Hematopoietic multipotent progenitor cell treated with erythropoietin and hydrocortisone succinate and interleukin-3 and kit ligand, for 6 days (in vitro differentiated cells): ENCODE data around the gene VPS29.
"Not testable (repeated sequence)": the region's sequence is repeated elsewhere in the genome, so short reads cannot be mapped to it uniquely, and the experiment has no call there.

Experiments
- DNase-seq: peaks from one replicate; pipeline ENCODE4 v3.0.0-alpha.2; 2015

The VPS29 gene

DNA sequence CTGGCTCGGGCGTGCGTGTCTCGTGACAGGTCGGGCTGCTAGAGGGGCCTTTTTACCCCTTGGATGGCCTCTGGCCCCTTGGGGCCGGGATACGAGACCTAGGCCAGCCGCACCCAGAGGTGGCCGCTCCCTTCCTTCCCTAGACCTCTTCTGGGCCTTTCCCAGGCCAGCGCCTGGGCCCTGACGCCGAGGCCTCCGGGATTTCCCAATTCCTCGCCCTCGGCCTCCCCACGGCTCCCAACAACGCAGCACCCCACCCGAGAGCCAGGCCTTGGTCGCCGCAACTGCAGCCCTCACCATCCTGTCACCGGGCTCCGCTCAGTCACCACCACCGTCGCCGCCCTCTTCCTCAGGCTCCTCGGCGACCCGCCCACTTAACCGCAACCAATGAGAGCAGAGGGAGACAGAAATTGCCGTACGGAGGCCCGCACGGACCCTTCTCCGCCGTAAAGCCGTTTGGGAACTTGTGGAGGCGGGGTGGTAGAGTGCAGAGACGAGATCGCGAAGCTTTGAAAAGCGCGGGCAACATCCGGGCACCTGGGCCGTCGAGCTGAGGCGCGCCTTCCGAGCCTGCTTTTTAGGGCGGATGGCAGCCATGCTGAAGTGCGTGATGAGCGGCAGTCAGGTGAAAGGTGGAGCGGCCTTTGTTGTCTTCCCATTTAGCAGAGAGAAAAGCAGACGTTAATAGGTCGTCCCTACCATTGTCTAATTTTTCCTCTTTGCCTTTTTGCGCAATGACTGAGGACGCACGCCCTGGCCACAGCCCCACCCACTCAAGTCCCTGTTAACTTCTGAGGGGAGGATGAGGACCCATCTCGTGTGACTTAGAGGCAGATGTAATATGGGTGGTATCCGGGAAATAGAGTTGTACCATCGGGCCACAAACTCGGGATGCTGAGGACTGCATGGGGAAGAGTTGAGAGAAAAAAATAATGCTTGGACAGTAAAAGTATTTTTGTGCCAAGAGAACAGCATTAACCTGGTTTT is at the start of gene VPS29, which contains the start of gene RAD9B:
Gene VPS29 (minus strand): TSS at position 360 of the 987 bp plus-strand sequence. CDS start 60 bp downstream, at position 300.
Gene RAD9B (plus strand): TSS at position 580 of the 987 bp plus-strand sequence. CDS start 7 bp downstream, at position 587.
- DNase-seq = peak; percentile 99

DNA sequence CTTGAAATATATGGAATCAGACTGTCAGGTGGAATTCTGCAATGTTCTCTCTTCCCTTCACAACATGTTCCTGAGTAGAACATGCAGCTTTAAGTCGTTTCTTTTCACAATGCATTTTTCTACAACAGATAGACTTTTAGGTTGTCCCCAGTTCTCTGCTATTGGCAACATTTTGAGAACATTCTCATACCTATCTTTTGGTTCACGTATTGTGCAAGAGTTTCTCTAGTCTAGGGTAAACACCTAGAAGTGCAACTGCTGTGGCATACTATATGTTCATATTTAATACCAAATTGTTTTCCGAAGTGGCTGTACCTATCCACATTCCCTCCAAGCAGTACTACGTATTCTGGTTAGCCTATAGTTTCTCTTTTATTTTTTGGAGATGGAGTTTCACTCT is 49.1 kb upstream of the VPS29 start:
- DNase-seq = no peak

DNA sequence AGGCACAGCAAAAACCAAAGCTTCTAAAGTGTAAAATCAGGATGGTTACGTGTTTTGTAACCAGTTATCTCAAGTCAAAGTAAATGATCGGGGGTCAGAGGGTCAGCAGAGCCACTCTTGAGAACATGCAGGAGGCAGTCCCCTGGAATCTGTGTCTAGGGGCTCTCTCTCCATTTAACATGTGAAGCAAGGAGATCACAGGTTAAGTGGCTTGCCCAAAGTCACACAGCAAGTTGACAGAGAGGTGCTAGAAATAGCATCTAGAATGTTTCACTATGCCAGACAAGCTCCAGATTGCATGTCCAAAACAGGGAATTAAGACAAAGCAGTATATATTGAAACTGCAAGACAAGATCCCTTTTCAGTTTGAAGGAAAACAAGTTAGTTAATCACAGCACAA is 47.8 kb upstream of the VPS29 start:
- no peak for DNase-seq

DNA sequence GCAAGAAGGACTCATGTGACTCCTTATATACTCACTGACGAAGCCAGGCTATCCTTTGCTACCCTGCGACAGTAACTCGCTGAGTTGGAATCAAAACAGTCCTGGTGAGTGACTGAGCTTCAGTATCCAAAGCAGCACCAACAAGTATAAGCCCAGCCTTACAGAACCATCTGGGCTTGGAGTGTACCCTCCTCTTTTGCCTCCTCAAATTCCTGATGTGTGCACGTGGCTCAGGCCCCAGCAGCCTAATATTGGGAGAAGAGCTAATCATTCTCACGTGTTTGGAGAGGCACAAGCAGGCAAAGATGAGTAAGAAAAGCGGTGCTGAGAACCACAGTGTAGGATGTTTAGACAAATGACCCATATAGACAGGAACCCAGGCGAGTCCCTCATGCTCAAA is 46.8 kb upstream of the VPS29 start:
- no peak for DNase-seq

DNA sequence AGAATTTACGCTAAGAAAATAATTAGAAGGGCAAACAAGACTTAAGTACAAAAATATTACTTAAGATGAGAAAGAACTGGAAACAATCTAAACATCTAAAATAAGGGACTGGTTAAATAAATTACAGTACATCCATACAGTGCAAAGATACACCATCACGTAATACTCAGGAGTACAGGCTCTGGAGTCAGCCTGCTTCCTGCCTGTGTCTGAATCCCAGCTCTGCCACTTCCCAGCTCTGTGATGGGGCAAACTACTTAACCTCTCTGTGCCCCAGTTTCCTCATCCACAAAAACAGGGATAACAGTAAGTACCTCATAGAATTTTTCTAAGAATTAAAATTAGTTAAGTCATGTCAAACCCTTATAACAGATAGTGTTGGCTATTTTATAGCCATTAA is 45.2 kb upstream of the VPS29 start:
- no peak for DNase-seq

DNA sequence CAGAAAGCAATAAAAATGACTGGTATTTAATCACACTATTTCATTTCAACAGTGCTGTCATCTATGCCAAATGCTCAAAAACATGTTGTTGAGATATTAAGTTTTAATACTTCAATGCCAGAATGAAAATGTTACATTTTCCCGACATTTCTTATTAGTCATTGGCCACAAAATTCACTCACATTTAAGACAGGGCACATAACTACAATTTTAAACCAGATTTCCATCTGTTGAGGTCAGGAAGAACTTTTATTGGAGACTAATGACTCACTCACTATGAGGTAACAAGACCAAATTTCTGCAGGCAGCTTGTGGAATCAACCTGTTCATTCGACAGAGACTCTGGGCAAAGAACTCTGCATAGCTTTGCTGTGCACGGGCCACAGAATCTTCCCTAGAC is 44.4 kb upstream of the VPS29 start:
- no peak for DNase-seq

DNA sequence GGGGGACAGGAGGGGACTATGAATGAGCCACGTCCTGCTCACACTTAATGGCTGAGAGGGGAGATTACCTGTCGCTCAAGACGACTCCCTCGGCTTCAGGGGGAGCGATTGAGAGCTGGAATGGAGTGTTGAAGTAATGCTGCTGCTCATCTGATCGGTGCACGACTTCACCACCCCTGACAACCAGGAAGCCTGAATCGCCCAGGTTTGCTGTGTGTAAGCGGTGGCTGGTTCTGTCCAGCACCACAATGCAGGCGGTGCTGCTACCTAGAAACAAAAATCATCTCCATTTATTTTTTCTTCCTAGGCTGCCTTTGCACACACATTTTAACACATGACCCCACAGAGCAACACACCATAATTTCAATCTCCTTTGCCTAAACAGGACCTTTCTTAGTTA is 43.9 kb upstream of the VPS29 start:
- no peak for DNase-seq

DNA sequence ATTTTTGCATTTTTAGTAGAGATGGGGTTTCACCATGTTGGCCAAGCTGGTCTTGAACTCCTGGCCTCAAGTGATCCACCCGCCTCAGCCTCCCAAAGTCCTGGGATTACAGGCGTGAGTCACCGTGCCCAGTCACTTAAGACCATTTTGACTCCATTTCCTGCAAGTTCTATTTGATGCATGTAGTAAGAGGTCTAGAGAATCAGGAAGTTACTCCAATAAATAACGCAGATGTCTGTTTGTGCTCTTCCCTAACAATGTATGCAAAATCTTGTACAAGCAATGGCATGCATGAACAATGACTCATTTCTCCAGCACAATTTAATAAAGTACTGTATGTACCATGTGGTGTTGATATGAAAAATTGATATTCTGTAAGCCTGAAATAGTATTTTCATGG is 43.3 kb upstream of the VPS29 start:
- DNase-seq = not testable (repeated sequence)

DNA sequence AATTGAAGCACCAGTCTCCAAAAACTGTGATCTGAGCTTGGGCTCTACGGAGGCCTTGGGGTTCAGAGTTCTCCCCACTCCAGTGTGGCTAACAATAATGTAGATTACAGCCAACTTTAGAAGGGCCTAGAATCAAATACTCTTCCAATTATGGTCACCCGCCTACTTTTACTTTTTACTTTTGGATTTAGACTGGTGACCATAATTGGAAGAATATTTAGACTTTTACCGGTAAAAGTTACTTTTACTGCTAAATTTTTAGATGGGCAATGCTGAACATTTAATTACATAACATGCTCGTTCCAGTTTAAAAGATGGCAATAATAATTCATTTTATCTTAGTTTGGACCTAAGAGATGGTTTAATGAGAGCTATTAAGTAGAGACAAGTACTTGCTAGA is 42.1 kb upstream of the VPS29 start:
- no peak for DNase-seq

DNA sequence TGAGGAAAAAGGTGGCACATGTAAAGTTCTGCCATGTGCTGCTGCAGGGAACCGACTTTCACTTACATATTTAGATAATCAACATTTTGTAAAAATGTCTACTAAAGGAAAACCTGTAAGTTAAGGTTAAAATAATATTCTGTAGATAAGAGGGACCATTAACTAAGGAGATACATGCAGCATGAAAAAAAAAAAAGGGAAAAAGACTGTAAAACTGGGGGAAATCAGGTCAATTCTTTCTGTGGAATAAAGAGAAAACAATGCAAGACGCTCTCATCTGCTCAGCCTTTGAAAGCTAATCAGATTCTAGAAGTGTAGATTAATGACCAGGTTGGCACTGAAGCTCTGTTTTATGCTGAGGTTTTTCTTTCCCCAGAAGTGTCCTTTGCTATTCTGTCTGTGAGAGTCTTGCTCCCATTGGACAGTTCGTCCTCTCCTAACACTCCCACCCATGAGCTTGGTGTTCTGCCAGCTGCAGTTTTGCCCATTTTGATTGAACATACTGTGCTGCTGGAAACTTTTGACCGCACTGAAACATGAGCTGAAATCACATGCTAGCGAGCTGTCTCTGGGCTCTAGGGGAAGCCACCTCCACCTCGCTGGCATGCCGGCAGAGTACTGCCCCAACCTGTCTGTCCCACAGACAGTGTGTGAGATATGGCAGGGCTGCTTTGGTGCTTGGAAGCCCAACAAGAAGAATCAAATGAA is 41.5 kb upstream of the VPS29 start:
- no peak for DNase-seq

DNA sequence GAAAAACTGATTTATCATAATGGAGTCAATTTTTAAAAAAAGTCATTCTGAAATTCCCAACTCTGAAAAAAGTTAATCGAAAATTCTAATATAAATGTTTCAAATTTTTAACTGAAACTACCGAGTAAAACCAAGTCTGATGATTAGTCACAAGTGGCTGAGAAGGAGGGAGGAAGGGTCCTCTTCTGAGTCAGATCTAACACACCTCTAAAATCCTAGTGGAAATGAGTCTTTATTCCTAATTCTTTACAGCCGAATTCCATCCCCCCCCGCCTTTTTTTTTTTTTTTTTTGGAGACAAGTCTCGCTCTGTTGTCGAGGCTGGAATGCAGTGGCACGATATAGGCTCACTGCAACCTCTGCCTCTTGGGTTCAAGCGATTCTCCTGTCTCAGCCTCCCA is 38.1 kb upstream of the VPS29 start:
- DNase-seq = no peak

DNA sequence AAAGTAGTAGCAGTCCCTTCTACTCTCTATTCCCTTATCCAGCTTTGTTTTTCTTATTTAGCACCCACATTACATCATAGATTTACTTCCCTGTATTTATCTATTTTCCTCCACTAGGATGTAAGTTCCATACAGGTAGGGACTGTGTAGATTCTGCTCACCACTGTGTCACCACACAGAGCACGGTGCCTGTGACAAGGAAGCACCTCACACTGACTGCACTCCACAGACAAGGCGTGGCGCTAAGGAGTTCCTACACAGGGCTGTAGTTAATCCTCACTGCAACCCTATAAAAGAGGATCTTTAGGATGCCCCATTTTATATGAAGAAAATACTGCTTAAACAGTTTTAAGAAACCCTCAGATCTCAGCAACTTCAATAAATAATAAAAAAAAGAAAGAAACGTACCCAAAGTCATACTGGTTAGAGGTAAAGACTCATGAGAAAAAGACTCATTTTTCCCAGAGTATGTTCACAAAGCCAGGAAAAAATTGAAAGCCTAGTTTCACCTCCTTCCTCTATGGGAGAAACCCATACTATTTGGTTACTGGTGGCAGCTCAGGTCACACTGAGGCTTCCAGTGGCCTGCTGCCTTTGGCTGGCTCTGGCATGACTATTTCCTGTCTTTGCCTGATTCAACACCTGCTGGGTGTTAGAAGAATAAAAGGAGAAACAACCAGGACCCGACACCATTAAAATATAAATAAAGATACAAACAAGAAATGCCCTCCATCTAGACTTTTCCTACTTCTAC is 37.1 kb upstream of the VPS29 start:
- no peak for DNase-seq

DNA sequence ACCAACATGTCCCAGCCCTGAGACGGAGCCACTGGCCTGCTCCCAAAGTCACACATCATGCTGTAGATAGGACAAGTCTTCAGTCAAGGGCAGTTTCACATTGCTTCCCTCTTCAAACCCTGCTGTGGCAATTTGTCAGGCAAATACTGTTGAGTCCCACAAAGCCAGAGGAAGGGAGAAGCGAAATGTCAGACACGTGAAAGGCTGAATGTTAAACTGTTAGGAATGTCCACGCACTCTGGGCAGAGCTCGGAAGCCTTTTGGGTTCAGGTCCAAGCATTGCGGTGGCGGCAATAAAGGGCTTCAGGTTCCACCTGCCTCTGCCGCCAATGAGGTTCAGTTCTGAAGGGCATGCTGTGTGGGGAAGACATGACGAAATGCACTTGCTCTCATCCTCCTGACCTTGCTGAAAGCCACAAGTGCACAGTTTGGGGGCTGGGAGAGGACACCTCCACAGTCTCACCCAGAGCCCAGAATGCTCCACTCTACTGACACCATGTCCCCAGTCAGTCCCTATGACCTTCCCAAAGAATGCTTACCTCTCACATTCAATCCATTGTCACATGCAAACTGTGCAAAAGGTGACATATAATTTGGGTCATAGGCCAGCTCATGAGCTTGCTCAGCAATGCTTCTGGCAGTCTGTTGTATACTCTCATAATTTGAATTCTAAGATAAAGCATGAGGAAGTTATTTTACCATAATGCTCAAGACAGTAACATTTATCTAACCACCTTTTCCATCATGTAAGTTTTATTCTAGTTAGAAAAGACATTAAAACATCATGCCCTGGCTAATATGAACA is 35.9 kb upstream of the VPS29 start:
- no peak for DNase-seq

DNA sequence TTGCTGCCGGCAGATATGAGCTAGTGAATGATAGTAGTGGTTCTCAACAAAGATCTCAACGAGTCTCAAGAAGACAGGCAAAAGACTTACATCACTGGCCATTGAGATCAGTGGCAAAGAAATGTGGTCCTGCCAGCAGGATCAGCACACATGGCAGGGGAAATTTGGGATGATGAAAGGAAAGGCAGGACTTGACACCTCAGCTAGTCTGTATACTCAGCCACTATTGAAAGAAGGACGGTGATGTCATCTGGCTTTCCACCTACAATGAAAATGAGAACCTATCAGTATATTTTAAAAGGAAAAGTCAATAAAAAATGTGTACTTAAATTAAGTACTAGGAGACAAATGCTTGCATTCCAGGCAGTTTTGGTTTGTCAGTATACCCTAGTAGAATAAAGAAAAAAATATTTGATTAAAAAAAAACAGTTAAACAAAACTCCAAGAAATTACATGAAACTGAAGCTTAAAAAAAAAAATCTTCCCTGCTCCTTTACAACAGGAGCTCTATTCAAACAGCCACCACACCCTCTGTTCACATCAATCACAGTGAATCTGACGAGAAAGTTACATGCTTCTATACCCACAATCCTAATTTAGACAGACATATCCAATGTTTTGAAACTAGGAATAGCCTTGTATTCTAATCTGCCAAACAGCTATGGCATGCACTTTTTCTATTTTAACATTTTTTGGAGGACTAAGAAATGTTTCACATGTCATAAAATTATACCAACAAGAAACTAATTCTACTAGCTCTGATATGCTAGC is 35.1 kb upstream of the VPS29 start:
- DNase-seq = no peak

DNA sequence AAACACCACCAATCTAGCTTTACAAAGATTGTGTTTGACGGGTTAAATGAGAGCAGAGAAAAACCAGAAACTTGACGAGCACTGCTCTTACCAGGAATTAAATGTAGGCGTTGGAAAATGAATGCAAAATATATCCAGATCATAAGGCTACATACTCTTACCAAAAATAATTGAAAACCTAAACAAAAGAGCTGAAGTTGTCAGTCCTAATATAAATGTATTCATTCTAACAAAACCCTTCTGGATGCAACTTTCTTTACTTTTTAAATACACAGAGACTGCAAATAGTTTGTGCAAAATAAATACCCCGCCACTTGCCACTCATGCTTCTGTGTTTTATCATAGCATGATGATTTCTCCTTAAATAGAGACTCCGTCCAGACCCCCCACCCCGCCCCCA is 32.9 kb upstream of the VPS29 start:
- no peak for DNase-seq

DNA sequence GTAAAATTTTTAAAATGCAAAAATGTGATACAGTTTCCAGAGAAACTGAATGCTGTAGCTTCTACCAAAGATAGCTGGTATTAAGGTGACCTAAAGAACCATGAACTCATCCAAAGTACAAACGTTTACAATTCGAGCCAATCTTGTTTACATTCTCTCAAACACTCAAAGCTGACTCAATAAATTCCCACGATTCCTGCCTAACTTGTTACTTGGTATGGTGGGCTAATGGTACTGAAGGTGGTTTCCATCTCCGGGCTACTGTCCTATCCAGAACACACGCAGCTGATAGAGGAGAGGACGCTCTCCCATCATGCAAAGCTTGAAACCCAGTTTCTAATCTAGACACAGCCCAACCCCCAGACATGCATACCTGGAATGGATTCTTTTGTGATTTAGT is 31.7 kb upstream of the VPS29 start:
- no peak for DNase-seq

DNA sequence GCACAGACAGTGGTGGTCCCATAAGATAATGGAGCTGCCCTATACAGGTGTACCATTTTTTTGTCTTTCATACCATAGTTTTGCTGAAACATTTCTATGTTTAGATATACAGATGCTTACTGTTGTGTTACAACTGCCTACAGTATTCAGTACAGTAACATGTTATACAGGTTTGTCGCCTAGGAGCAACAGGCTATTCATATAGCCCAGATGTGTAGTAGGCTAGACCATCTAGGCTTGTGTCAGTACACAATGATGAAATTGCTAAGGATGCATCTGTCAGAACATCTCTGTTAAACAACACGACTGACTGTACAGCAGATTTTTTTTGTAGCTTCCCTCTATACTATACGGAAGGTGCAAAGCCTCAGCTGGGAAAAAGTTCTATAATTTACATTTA is 30.7 kb upstream of the VPS29 start:
- no peak for DNase-seq

DNA sequence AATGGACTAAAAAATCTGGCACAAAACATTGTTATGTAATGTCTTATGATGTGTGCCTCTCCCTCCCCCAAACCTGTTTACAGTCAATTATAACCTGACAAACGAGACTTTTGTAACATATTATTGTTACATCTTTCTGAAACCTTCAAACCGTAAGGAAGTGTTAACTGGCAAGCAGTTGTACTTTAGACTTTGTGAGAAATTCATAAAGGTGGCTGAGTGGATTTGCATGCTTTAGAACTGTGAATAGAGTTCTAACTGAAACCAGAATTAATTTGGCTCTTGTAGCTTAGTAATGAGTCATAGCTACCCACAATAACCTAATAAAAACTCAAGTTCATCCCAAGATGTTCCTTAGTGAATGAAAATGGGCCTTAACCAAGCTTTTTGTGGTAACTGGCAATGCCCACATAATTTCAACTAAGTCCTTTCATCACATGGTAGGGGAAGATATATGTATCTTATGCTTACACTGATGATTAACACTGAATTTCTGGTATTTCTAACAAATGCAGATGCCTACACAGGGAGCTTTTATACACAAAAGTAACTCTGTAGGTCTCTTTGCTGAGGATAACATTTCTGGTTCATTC is 29.9 kb upstream of the VPS29 start:
- no peak for DNase-seq

DNA sequence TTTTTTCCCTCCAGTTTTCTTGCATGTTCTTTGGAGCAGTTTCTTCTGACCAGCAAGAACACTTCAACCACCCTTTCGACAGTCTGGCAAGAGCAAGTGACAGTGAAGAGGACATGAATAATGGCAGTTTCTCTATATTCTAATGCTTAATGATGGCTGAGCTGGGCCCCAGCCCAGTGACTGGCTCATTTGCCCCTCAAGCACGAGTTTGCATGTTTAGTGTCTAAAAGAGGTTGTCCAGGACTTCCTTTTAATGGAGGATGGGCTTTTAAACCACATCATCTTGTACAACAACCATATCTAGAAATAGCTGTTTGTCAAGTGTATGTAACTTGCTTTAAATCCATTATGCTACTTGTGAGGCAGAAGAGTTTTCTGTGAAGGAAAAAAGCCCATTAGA is 28.6 kb upstream of the VPS29 start:
- no peak for DNase-seq

DNA sequence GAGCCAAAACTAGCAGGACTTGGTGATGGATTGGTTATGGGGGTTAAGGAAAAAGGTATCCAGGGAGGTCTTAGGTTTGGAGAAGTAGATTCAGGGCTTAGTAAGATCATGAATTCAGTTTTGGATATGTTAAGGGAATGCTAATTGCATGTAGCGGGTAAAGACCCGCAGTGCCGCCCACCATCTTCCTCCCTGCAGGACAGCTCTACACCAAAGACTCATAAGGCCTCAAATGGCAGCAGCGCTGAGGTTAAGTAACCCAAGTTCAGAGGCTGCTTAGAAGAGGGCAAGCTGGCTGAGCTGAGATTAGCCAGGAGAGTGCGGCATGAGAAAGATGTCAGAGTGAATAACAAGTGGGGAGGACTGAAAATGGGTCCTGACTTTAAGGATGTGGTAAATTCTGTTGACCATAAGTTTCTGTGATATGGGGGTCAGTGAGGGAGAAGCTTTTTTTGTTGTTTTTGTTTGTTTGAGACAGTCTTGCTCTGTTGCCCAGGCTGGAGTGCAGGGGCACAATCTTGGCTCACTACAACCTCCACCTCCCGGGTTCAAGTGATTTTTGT is 26.4 kb upstream of the VPS29 start:
- DNase-seq = no peak
